Nephron progenitor cell (in vitro differentiated cells): Measurements from ENCODE around the gene THY1.
A peak's percentile ranks its signal among the peaks of the same experiment; 100 is the strongest.
"Not testable (repeated sequence)": the region's sequence is repeated elsewhere in the genome, so short reads cannot be mapped to it uniquely, and the experiment has no call there.

Source experiments
- DNase-seq: peaks from one replicate; pipeline ENCODE4 v3.0.0; 2021
- H3K27ac Mint-ChIP-seq: 2 replicates; pipeline ENCODE4 v1.8.0; 2021; ENCODE audit warnings: mild to moderate bottlenecking, moderate library complexity, mixed read lengths
- H3K27me3 Mint-ChIP-seq: 2 replicates; pipeline ENCODE4 v1.8.0; 2021; ENCODE audit warnings: mild to moderate bottlenecking, low read depth, mixed read lengths; ENCODE audit not compliant: poor library complexity
- H3K36me3 Mint-ChIP-seq: 2 replicates; pipeline ENCODE4 v1.8.0; 2021; ENCODE audit warnings: low read depth, mixed read lengths
- H3K4me1 Mint-ChIP-seq: 2 replicates; pipeline ENCODE4 v1.8.0; 2021; ENCODE audit warnings: mixed read lengths
- H3K4me3 Mint-ChIP-seq: 2 replicates; pipeline ENCODE4 v1.8.0; 2021; ENCODE audit warnings: mild to moderate bottlenecking, moderate library complexity, mixed read lengths
- H3K9me3 Mint-ChIP-seq: 2 replicates; pipeline ENCODE4 v1.8.0; 2021; ENCODE audit warnings: mild to moderate bottlenecking, moderate library complexity, mixed read lengths
- CTCF ChIP-seq: fragments of 200-600 bp; sonication (generic); IDR thresholded peaks from 2 replicates; pipeline ENCODE4 v1.5.0; 2021; ENCODE audit warnings: antibody characterized with exemption

The THY1 gene

DNA sequence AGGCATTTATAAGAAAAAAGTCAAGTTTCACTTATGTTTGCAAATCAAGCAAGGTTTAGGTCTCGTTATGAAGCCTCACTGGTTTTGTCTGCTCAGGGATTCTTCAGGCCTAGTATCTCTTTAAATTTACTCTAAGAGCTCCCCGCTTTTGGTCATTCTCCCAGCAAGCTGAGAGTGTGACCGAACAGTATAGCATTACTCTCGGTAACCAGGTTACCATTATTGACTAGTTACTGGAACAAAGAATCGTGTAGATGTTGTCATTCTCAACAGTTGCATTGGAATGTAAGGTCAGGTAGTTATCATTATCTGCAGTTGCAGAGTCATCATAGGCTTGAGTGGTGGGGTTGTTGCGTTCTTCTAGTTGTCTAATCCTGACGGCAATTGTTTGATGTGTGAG lies 31.7 kb downstream of the THY1 start:
- no peaks in the 10 kb centered on the region for H3K9me3 Mint-ChIP-seq
- no peaks in the 10 kb centered on the region for H3K36me3 Mint-ChIP-seq
- TF ChIP-seq CTCF = no peak
- no peaks in the 10 kb centered on the region for H3K4me1 Mint-ChIP-seq
- no peak overlapping the region for H3K4me3 Mint-ChIP-seq
- H3K27ac Mint-ChIP-seq = no peak overlapping the region
- H3K27me3 Mint-ChIP-seq = peaks cover 22% of the 10 kb centered on the region
- no peak for DNase-seq

DNA sequence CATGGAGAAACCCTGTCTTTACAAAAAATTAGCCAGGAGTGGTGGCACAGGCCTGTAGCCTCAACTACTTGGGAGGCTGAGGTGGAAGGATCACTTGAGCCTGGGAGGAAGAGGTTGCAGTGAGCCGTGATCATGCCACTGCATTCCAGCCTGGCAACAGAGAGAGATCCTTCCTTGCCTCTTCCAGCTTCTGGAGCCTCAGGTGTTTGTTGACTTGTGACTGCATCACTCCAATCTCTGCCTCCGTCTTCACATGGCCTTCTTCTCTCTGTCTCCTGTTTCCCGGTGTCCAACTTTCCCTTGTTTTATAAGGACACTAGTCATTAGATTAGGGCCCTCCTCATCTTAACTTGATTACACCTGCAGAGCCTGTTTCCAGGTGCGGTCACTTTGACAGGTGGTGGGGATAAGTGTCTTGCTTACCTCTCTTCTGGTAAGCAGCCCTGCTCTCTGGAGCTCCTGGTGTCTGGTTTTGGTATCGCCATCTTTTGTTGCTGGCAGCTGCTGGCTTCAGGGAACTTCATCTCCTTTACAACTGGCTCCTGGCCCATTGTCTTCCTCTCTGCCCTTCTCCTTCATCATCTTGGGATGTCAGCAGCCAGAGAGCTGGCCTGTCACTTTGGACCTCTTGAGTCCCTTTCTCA lies 33.2 kb downstream of the THY1 start:
- Mint-ChIP-seq H3K4me3 (no peak overlapping the region), H3K9me3 (no peaks in the 10 kb centered on the region), H3K4me1 (no peaks in the 10 kb centered on the region), H3K36me3 (no peaks in the 10 kb centered on the region), H3K27ac (no peak overlapping the region), H3K27me3 (peaks cover 19% of the 10 kb centered on the region)
- DNase-seq = no peak
- peak; percentile 46 for TF ChIP-seq CTCF

- no peak overlapping the region for H3K4me3 Mint-ChIP-seq
- TF ChIP-seq CTCF = no peak
- no peak for DNase-seq
Measured at GRCh38 chr11:119388103-119388502, 34.9 kb downstream of the THY1 start.

GRCh38 chr11:119384332-119384731 lies 38.6 kb downstream of the THY1 start:
- H3K27ac Mint-ChIP-seq = no peak overlapping the region
- no peak for DNase-seq
- H3K4me1 Mint-ChIP-seq = peaks cover 2% of the 10 kb centered on the region
- no peak for TF ChIP-seq CTCF
- H3K9me3 Mint-ChIP-seq = no peaks in the 10 kb centered on the region
- no peaks in the 10 kb centered on the region for H3K36me3 Mint-ChIP-seq
- H3K4me3 Mint-ChIP-seq = no peak overlapping the region
- H3K27me3 Mint-ChIP-seq = peaks cover 6% of the 10 kb centered on the region

More at GRCh38 chr11:119388103-119388502, 34.9 kb downstream of the THY1 start:
- H3K4me1 Mint-ChIP-seq = no peaks in the 10 kb centered on the region
- peaks cover 10% of the 10 kb centered on the region for H3K27me3 Mint-ChIP-seq
- no peaks in the 10 kb centered on the region for H3K9me3 Mint-ChIP-seq
- H3K36me3 Mint-ChIP-seq = no peaks in the 10 kb centered on the region
- no peak overlapping the region for H3K27ac Mint-ChIP-seq

DNA sequence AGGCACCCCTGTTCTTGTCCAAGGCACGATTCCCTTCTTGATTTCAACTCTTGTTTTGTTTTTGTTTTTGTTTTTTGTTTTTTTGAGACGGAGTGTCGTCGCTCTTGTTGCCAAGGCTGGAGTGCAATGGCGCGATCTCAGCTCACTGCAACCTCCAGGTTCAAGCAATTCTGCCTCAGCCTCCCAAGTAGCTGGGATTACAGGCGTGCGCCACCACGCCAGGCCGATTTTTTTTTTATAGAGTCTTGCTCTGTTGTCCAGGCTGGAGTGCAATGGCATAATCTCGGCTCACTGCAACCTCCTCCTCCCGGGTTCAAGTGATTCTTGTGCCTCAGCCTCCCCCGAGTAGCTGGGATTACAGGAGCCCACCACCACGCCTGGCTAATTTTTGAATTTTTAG lies 40.5 kb downstream of the THY1 start:
- H3K4me3 Mint-ChIP-seq, H3K9me3 Mint-ChIP-seq, DNase-seq, H3K36me3 Mint-ChIP-seq, H3K27ac Mint-ChIP-seq: not testable (repeated sequence)
- peaks cover 13% of the 10 kb centered on the region for H3K4me1 Mint-ChIP-seq
- H3K27me3 Mint-ChIP-seq = peaks cover 14% of the 10 kb centered on the region

DNA sequence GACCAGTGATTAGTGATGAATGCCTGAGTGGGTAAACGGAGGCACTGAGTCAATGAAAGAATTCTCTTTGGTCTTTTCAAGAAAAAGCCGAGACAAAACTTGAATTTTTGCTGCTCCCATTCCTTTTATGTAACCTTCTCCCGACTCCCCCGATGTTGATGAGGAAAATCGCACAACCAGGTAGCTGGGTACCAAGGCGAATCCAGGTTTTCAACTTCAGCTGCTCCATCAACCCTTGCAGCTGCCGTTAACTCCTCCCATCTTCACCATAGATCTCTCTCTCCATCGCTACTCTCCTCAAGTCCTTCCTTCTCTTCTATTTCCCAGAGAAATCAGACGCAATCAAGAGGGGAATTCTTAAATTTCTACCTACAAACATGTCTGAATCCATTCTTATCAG lies 40.9 kb downstream of the THY1 start:
- Mint-ChIP-seq H3K36me3 (no peaks in the 10 kb centered on the region), H3K27me3 (peaks cover 15% of the 10 kb centered on the region), H3K9me3 (no peaks in the 10 kb centered on the region), H3K27ac (no peak overlapping the region), H3K4me3 (no peak overlapping the region), H3K4me1 (peaks cover 13% of the 10 kb centered on the region)
- DNase-seq = no peak
- TF ChIP-seq CTCF = no peak
